ENCODE results near the gene PLEKHH1. TPM values are rescaled to one million over a fixed set of nuclear protein-coding genes. Genes with fewer than 3 reads are reported as not detected.

Gene PLEKHH1
- total RNA-seq, 4 donors from 2014 or later, result 10.5 to 23.1 (median 17.2) TPM

- no peak overlapping the region for H3K4me3 ChIP-seq (ENCODE audit: low read depth, poor library complexity, severe bottlenecking)
- intact Hi-C loops (cut with DNase I; ENCODE audit: low total_unique reads), result no loop called here
- TF ChIP-seq POLR2A (IDR thresholded peaks at IDR 0.05) (no peak), CTCF (IDR thresholded peaks at IDR 0.05) (no peak)
- no peak for DNase-seq (ENCODE audit: low spot score in 2 of 2)
- 57 to 80% methylated on average over 3 of the region's 3 CpGs for WGBS, 2 donors
Measured at GRCh38 chr14:67636361-67636919, 103.3 kb downstream of the PLEKHH1 start.

GRCh38 chr14:67638642-67639041 lies 105.6 kb downstream of the PLEKHH1 start:
- 93 to 94% methylated on average over 3 of the region's 3 CpGs for WGBS, 2 donors
- intact Hi-C loops (cut with DNase I; ENCODE audit: low total_unique reads), result no loop called here
- TF ChIP-seq CTCF (IDR thresholded peaks at IDR 0.05), result no peak
- TF ChIP-seq POLR2A (IDR thresholded peaks at IDR 0.05), result no peak
- H3K4me3 ChIP-seq (ENCODE audit: low read depth, poor library complexity, severe bottlenecking), result no peak overlapping the region
- DNase-seq (ENCODE audit: low spot score in 2 of 2), result no peak

Other genes with a start within 250 kb of the PLEKHH1 start
- 10 to 100 TPM; 64.9 to 80.0 (median 74.7) TPM for gene ATP6V1D, start 173.5 kb upstream of the PLEKHH1 start, total RNA-seq
- gene EIF2S1, start 173.0 kb upstream of the PLEKHH1 start, total RNA-seq, result 100 to 1,000 TPM in 2 of 4 donors, 10 to 100 TPM in 2; 72.3 to 113 (median 96.4) TPM
- 10 to 100 TPM; 23.0 to 33.0 (median 29.5) TPM for gene PLEK2, start 121.1 kb upstream of the PLEKHH1 start, total RNA-seq
- gene TMEM229B, start 44.6 kb upstream of the PLEKHH1 start, total RNA-seq, result 1 to 10 TPM in 3 of 4 donors, under 1 TPM in 1; 0.49 to 3.8 (median 2.5) TPM
- 10 to 100 TPM; 22.1 to 31.4 (median 29.2) TPM for gene PIGH, start 67.0 kb downstream of the PLEKHH1 start, total RNA-seq
- gene ARG2, start 86.6 kb downstream of the PLEKHH1 start, total RNA-seq, result 1 to 10 TPM; 3.5 to 6.8 (median 5.2) TPM
- gene VTI1B, start 141.3 kb downstream of the PLEKHH1 start, total RNA-seq, result 10 to 100 TPM; 39.9 to 52.6 (median 47.4) TPM
- gene RDH11, start 162.5 kb downstream of the PLEKHH1 start, total RNA-seq, result 10 to 100 TPM; 34.5 to 72.3 (median 49.1) TPM
- gene RDH12, start 168.6 kb downstream of the PLEKHH1 start, total RNA-seq, result 100 to 1,000 TPM in 2 of 4 donors, 10 to 100 TPM in 2; 70.4 to 106 (median 87.6) TPM